ENCODE data around the gene ZNFX1.

DNA sequence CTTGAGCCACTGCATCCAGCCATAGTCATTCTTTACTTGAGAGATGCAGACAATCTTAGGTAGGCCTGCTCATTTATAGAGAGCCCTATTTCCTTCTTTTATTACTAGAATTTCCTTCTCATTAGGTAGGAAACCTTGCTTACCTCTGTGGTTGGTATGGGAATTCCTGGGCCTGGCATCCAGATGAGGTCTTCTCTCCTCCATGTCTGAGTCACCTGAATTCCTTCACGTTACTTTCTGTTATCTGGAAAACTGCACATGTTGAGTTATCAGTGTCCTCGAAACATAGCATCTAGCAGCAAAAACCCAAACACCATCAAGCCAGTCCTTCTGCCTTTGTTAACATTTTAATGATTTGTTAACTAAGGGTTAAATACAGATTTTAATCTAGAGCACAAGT lies 2.2 kb downstream of the ZNFX1 start:
- TF ChIP-seq, protein P1, sequence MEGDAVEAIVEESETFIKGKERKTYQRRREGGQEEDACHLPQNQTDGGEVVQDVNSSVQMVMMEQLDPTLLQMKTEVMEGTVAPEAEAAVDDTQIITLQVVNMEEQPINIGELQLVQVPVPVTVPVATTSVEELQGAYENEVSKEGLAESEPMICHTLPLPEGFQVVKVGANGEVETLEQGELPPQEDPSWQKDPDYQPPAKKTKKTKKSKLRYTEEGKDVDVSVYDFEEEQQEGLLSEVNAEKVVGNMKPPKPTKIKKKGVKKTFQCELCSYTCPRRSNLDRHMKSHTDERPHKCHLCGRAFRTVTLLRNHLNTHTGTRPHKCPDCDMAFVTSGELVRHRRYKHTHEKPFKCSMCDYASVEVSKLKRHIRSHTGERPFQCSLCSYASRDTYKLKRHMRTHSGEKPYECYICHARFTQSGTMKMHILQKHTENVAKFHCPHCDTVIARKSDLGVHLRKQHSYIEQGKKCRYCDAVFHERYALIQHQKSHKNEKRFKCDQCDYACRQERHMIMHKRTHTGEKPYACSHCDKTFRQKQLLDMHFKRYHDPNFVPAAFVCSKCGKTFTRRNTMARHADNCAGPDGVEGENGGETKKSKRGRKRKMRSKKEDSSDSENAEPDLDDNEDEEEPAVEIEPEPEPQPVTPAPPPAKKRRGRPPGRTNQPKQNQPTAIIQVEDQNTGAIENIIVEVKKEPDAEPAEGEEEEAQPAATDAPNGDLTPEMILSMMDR (IDR thresholded peaks at IDR 0.05; ENCODE audit: borderline replicate concordance, extremely low read depth, low read length, poor library complexity, severe bottlenecking) = no peak
- TF ChIP-seq EZH2 (IDR thresholded peaks at IDR 0.05; ENCODE audit: borderline replicate concordance, low read depth, low read length, severe bottlenecking) = no peak
